Measurements from ENCODE around the gene ESRP2.

Gene ESRP2

GRCh38 chr16:68273896-68274295 is 38.0 kb upstream of the ESRP2 start:
- TF ChIP-seq POLR2AphosphoS5 (IDR thresholded peaks at IDR 0.05; ENCODE audit: low read depth, low read length): no peak
- no peak for TF ChIP-seq TAF1 (IDR thresholded peaks at IDR 0.05; ENCODE audit: borderline replicate concordance, low read depth, low read length)
- TF ChIP-seq POLR2A (IDR thresholded peaks at IDR 0.05; ENCODE audit: low read depth, low read length): no peak
- DNase-seq (ENCODE audit: insufficient read length) (no peak), FAIRE-seq (peak; percentile 17)

GRCh38 chr16:68273459-68273858 is 37.5 kb upstream of the ESRP2 start:
- no peak for TF ChIP-seq POLR2A (IDR thresholded peaks at IDR 0.05; ENCODE audit: low read depth, low read length)
- no peak for TF ChIP-seq TAF1 (IDR thresholded peaks at IDR 0.05; ENCODE audit: borderline replicate concordance, low read depth, low read length)
- no peak for TF ChIP-seq POLR2AphosphoS5 (IDR thresholded peaks at IDR 0.05; ENCODE audit: low read depth, low read length)
- no peak for FAIRE-seq
- DNase-seq (ENCODE audit: insufficient read length): no peak

GRCh38 chr16:68272507-68273209 is 36.7 kb upstream of the ESRP2 start:
- no peak for DNase-seq (ENCODE audit: insufficient read length)
- no peak for TF ChIP-seq POLR2A (IDR thresholded peaks at IDR 0.05; ENCODE audit: low read depth, low read length)
- TF ChIP-seq TAF1 (IDR thresholded peaks at IDR 0.05; ENCODE audit: borderline replicate concordance, low read depth, low read length): no peak
- no peak for TF ChIP-seq POLR2AphosphoS5 (IDR thresholded peaks at IDR 0.05; ENCODE audit: low read depth, low read length)
- FAIRE-seq: no peak

DNA sequence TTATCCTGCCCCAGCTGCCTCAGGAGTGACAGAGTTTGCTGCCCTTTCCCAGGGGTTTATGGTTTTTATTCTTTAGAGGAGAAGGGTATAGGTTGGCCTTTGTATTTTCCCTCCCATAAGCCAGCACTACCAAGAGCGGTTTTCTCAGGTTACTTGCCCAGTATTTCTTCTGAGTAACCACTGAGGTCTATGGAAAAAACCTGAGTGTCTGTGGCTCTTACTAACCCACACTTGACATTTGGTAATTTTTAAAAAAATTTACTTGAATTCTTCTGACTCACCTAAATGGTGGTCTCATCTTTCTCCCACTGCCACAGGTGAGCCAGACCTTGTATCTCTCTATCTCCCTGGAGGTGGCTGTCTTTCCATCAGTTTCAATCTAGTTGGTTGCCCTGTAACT is 34.4 kb upstream of the ESRP2 start:
- DNase-seq (ENCODE audit: insufficient read length): no peak
- no peak for FAIRE-seq
- no peak for TF ChIP-seq POLR2A (IDR thresholded peaks at IDR 0.05; ENCODE audit: low read depth, low read length)
- TF ChIP-seq TAF1 (IDR thresholded peaks at IDR 0.05; ENCODE audit: borderline replicate concordance, low read depth, low read length): no peak
- TF ChIP-seq POLR2AphosphoS5 (IDR thresholded peaks at IDR 0.05; ENCODE audit: low read depth, low read length): no peak

DNA sequence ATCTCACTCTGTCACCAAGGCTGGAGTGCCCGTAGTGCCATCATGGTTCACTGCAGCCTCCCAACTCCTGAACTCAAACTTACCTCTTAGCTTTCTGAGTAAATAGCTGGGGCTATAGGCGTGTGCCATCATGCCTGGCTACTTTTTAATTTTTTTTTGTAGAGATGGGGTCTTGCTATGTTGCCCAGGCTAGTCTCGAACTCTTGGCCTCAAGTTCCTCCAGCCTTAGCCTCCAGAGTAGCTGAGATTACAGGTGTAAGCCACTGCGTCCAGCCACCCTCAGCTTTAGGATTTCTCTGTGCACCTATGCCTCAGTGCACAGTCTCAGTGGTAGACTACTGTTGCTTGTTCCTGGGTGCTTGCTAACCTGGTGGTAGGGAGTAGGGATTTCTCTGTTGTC is 33.9 kb upstream of the ESRP2 start:
- DNase-seq (ENCODE audit: insufficient read length) (no peak), FAIRE-seq (no peak)
- TF ChIP-seq POLR2AphosphoS5 (IDR thresholded peaks at IDR 0.05; ENCODE audit: low read depth, low read length): no peak
- no peak for TF ChIP-seq TAF1 (IDR thresholded peaks at IDR 0.05; ENCODE audit: borderline replicate concordance, low read depth, low read length)
- TF ChIP-seq POLR2A (IDR thresholded peaks at IDR 0.05; ENCODE audit: low read depth, low read length): no peak

DNA sequence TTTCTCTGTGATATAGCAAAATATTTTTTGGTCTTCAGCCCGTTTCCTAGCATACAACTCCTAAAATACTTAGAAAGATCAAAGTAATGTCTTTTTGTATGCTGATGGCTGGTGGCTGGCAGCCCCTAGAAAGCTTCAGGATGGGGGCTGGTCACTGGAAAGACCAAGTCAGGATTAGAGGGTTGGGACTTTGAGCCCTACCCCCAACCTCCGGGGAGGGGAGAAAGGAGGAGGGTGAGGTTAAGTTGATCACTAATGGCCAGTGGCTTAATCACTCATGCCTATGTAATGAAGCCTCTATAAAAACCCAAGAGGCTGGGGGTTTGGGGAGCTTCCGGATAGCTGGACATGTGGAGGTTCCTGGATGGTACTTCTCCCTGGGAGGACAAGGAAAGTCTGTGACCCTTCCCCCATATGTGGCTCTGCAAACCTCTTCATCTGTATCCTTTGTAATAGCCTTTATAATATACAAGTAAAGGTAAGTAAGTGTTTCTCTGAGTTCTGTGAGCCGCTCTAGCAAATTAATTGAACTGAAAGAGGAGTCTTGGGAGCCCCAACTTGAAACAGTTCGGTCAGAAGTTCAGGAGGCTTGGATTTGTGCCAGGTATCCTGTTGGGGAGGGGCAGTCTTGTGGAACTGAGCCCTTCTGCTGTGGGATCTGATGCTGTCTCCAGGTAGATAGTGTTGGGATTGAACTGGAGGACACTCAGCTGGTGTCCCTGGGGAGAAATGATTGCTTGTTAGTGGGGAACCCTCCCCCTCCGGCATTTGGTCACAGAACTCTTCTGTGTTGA is 31.9 kb upstream of the ESRP2 start:
- FAIRE-seq (no peak), DNase-seq (ENCODE audit: insufficient read length) (no peak)
- no peak for TF ChIP-seq POLR2A (IDR thresholded peaks at IDR 0.05; ENCODE audit: low read depth, low read length)
- no peak for TF ChIP-seq POLR2AphosphoS5 (IDR thresholded peaks at IDR 0.05; ENCODE audit: low read depth, low read length)
- no peak for TF ChIP-seq TAF1 (IDR thresholded peaks at IDR 0.05; ENCODE audit: borderline replicate concordance, low read depth, low read length)

DNA sequence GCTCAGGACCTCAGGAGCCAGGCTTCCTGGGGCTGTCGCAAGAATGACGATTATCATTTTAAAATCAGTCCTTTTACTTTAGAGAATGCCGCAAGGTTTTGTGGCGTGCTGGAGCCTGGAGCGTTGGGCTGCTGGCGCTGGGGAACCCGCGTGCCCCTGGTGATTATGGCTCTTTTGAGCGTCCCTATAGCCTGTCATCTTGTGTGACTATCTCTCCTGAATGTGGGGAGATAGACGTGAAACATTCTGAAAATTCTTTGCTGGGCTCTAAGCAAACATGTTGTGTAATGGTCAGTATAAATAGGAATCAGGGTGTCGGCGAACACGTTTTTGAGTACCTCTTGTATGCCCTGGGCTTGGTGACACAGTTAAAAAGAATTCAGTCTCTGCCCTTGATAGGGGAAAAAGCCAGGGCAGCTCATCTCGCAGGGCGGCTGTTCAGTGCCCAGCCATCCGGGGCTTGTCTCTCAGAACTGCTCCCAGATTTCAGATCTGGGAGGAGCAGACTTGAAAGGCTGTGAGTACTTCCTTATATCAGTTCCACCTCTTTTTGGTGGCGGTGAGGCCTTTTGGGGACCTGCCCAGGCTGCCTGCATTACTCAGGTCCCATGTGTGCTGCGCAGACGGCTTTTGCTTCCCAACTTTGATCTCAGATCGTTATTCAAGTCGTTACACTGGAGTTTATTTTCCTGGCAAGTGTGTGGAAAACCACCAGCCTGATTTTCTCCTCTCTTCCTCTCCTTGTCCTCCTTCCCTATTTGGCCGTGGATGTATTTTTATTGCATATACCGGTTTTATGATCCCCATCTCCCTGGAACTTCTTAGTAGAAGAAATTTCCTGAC is 29.4 kb upstream of the ESRP2 start:
- DNase-seq (ENCODE audit: insufficient read length) (no peak), FAIRE-seq (peak; percentile 62)
- TF ChIP-seq POLR2AphosphoS5 (IDR thresholded peaks at IDR 0.05; ENCODE audit: low read depth, low read length) (no peak), POLR2A (IDR thresholded peaks at IDR 0.05; ENCODE audit: low read depth, low read length) (0 out of 2 replicates have a peak, but pooled peaks have one; percentile 19), TAF1 (IDR thresholded peaks at IDR 0.05; ENCODE audit: borderline replicate concordance, low read depth, low read length) (no peak)

DNA sequence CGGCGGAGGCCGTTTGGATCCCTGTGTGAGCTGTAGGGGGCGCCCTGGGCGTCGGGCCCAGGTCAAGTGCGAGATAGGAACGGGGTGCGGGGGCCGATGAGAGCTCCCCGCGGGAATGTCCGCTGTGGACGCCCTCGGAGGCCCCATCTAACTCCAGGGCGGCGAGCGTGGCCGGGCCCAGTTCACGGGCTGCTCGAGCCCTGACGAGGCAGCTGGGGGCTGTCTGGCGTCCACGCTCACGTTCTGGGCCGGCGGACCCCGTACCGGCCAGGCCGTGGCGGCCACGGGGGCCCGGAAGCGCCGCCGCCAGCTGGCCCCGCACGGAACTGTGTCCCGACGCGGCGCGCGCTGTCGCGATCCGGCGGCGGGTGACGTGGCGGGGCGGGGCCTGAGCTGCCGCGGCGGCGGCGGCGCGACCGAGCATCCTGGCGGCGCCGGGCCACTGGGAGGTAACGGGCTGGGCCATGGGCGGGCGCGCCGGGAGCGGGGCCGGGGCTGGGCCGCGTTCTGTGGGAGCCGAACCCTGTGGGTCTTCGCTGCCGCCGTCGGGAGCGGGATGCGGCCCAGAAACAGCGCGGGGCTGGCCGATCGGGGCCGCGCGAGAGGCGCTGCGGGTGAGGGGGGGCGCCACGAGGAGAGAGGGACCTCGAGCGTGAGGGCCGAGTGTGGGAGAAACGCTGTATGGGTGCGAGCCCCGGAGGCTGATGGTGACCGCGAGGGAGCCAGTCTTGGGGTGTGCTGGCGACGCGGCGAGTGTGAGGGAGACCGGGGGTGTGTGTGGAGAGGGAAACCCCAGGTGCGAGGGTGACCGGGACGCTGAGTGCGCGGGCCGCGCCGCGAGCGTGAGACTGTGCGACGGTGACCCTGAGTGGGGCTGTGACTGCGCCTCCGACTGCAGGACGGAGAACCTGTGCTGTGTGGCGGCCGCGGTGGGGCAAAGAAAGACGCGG is 28.5 kb upstream of the ESRP2 start, which contains the start of gene SLC7A6:
Gene SLC7A6, plus strand, starts transcription at position 399 of the 950 bp plus-strand sequence. CDS start 10,201 bp downstream, outside the sequence.
- TF ChIP-seq POLR2AphosphoS5 (IDR thresholded peaks at IDR 0.05; ENCODE audit: low read depth, low read length): peak; percentile 45; the same call in 1 of the 2 replicates
- no peak; the same call in 1 of the 2 replicates for TF ChIP-seq TAF1 (IDR thresholded peaks at IDR 0.05; ENCODE audit: borderline replicate concordance, low read depth, low read length)
- TF ChIP-seq POLR2A (IDR thresholded peaks at IDR 0.05; ENCODE audit: low read depth, low read length): peak; percentile 52
- DNase-seq (ENCODE audit: insufficient read length): peak; percentile 88
- FAIRE-seq: peak; percentile 80

DNA sequence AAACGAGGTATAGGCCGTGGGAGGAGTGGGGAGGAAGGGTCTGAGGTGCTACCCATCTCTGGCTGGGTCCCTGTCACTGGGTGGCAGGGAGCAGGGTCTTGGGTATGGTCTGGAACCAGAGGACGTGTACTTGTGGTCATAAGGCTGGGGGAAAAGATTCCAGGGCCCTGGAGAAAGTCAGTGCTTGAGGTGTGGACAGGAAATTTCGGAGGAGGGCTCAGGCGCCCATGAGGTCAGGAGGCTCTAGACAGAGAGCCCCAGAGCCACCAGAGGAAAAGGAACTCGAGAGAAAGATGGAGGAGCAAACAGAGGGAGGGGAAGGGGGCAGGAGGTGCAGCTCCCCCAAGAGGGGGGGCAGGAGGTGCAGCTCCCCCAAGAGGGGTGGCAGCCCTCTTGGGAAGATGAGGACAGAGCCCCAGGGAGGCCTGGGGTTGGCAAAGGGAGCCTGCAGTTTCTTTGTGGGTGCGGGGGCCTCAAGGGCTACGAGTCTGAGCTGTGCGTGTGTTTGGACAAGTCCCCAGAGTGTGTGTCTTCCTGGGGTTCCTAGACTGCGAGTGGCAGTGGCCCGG is 27.7 kb upstream of the ESRP2 start:
- FAIRE-seq: no peak
- TF ChIP-seq POLR2AphosphoS5 (IDR thresholded peaks at IDR 0.05; ENCODE audit: low read depth, low read length) (no peak), TAF1 (IDR thresholded peaks at IDR 0.05; ENCODE audit: borderline replicate concordance, low read depth, low read length) (0 out of 2 replicates have a peak, but pooled peaks have one; percentile 13)
- DNase-seq (ENCODE audit: insufficient read length): no peak

Measured in GM12892 (cell line).